GM06990 (cell line): ENCODE data around the gene AQP4.

Source experiments
- DNase-seq: peaks from one replicate; pipeline ENCODE4 v3.0.0-alpha.2; 2011; ENCODE audit not compliant: insufficient read length; ENCODE audit errors: extremely low read depth
- H3K27me3 ChIP-seq: replicated peaks from 2 replicates; pipeline ENCODE4 v1.6.0; 2011; ENCODE audit warnings: low read length; ENCODE audit not compliant: control insufficient read depth, insufficient read depth
- H3K36me3 ChIP-seq: 2 replicates; pipeline ENCODE4 v1.5.1; 2011; ENCODE audit warnings: low read length; ENCODE audit not compliant: control insufficient read depth, insufficient read depth
- H3K4me3 ChIP-seq: replicated peaks from 2 replicates; pipeline ENCODE4 v1.5.1; 2011; ENCODE audit warnings: low read depth, mild to moderate bottlenecking, control low read depth, low read length
- TF ChIP-seq, protein P1 (sequence below): IDR thresholded peaks from 2 replicates; pipeline ENCODE4 v1.5.1; 2011; ENCODE audit warnings: low read length, control low read depth, mild to moderate bottlenecking, inconsistent platforms; ENCODE audit not compliant: insufficient read depth, poor library complexity, severe bottlenecking

The AQP4 gene

DNA sequence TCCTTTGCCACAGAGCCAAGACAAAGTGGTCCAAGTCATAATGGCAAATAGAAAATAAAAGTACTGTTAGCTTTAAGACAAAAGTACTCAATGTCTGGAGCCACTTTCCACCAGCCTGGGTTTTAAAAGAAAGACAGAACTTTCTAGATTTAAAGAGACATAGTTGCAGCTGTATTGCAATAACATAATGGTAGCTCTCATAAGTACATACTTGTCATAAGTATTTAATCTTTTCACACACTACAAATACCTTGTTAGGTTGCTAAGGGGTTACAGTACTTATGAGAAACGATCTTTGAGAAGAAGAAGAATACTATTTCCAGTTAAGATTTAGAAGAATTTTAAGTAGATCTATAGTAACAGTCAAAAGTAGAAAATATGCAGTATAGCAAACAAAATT is 28.9 kb upstream of the AQP4 start:
- H3K4me3 ChIP-seq: no peak overlapping the region
- no peaks in the 10 kb centered on the region for H3K27me3 ChIP-seq
- H3K36me3 ChIP-seq: no peaks in the 10 kb centered on the region
- TF ChIP-seq, protein P1, sequence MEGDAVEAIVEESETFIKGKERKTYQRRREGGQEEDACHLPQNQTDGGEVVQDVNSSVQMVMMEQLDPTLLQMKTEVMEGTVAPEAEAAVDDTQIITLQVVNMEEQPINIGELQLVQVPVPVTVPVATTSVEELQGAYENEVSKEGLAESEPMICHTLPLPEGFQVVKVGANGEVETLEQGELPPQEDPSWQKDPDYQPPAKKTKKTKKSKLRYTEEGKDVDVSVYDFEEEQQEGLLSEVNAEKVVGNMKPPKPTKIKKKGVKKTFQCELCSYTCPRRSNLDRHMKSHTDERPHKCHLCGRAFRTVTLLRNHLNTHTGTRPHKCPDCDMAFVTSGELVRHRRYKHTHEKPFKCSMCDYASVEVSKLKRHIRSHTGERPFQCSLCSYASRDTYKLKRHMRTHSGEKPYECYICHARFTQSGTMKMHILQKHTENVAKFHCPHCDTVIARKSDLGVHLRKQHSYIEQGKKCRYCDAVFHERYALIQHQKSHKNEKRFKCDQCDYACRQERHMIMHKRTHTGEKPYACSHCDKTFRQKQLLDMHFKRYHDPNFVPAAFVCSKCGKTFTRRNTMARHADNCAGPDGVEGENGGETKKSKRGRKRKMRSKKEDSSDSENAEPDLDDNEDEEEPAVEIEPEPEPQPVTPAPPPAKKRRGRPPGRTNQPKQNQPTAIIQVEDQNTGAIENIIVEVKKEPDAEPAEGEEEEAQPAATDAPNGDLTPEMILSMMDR: no peak
- no peak for DNase-seq

DNA sequence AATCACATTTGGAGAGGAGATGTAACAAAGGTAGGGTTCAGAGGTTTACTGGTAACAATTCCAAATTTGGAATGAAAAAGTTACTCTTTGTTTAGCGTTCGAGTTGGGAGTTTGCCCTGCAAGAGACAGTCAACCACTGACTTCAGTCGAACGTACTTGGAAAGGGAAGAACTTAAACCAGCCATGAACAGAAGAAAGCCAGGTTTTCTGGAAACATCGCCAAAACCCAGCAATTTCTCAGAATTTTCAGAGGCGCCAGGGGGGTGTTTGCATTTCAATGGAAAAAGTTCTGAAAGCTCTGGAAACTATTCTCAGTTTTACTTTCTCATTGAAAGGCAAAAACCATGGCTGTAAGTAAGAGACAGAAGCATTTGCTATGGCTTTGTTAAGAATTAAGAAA is 28.5 kb upstream of the AQP4 start:
- TF ChIP-seq, protein P1: no peak

DNA sequence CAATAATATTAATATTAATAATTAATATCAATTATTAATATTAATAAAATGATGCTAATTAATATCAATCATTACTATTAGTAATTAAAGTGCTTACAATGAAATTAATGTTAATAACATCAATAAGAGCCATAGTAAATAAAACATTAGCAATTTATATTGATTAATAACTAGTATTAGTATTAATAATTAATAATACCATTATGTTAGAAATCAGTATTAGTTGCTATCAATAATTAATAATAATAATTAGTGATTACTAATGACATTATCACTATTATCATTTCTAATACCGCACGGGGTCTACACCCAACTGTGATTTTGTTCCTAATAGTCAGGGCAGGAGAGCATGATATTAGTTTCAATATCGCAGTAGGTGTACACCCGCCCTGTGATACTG is 22.8 kb upstream of the AQP4 start:
- TF ChIP-seq, protein P1: no peak
- no peak for DNase-seq
- H3K4me3 ChIP-seq: no peak overlapping the region

More for the DNA sequence above, 28.5 kb upstream of the AQP4 start:
- no peaks in the 10 kb centered on the region for H3K36me3 ChIP-seq
- DNase-seq: no peak
- no peaks in the 10 kb centered on the region for H3K27me3 ChIP-seq
- no peak overlapping the region for H3K4me3 ChIP-seq

DNA sequence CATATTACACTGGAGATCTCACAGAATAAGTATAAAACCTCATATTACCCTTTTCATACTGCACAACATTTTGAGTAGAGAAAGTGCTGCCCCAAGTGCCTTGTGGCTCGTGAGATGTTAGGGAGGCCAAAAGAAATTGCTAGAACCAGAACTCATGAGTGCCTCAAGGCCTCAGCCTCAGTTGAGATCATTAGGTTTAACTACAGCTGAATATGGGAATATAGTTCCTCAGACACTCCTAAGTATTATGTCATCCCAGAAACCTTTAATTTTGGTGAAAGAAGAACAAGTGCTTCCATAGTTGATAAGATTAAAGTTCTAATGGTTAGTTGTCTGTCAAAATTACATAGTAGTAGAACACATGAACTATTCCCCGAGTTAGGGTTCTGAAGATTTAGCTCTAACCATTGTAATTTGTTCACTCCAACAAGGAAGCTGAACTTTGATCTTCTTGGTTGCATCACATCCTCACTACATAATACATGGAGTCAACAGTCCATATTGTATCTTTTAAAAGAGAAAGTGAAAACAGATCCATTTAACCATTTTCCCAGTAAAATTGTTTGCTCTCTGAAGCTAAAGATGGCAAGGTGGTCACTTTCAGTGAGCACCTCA is 9.6 kb upstream of the AQP4 start:
- TF ChIP-seq, protein P1: no peak
- Histone ChIP-seq H3K36me3 (no peaks in the 10 kb centered on the region), H3K27me3 (no peaks in the 10 kb centered on the region), H3K4me3 (no peak overlapping the region)
- DNase-seq: no peak

More for the DNA sequence above, 22.8 kb upstream of the AQP4 start:
- Histone ChIP-seq H3K36me3 (no peaks in the 10 kb centered on the region), H3K27me3 (no peaks in the 10 kb centered on the region)

DNA sequence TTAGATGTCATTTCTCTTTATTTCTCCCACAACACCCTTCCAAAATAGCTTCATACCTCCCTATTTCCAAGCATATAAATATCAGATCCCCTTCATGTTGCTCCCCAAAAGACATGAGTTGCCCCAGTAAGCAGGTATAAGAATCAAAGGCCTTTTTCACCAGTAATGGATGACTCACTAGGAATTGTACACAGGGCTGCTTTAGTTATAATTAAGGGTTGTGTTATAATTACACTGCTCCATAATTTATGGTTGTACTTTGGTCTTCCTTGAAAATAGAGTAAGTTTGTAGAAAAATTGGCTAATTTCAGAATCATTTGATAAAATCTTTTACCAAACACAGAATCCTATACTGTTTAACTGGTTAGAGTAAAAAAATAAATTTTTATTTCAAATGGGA is 8.8 kb upstream of the AQP4 start:
- TF ChIP-seq, protein P1: no peak
- H3K4me3 ChIP-seq: no peak overlapping the region
- no peaks in the 10 kb centered on the region for H3K36me3 ChIP-seq
- no peaks in the 10 kb centered on the region for H3K27me3 ChIP-seq
- DNase-seq: no peak

DNA sequence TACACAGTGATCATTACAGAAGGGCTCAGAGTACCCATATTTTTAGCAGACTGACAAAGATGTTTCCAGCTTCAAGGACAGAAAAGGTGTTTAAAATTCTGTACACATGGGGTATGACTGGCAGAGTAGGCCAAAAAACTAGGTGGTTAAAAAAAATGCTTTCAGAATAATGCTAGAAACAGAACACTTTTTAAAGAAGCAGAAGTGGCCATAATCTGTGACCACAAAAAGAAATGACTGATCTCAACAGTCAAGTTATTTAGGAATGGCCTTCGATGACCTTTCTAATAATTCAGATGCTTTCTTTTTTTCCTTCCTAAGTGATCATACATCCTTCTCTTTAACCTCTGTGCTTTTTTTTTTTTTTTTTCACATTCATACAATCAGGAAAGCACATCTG is 4.1 kb upstream of the AQP4 start:
- H3K27me3 ChIP-seq: no peaks in the 10 kb centered on the region
- no peaks in the 10 kb centered on the region for H3K36me3 ChIP-seq
- H3K4me3 ChIP-seq: no peak overlapping the region
- DNase-seq: no peak
- TF ChIP-seq, protein P1: no peak
